Naive thymus-derived CD4-positive, alpha-beta T cell (primary cell): ENCODE data around the gene IL3. TPM values are rescaled to one million over a fixed set of nuclear protein-coding genes. Genes with fewer than 3 reads are reported as not detected.
"Not testable (repeated sequence)": the region's sequence is repeated elsewhere in the genome, so short reads cannot be mapped to it uniquely, and the experiment has no call there.

Experiments
- ATAC-seq: fragments of 150-1000 bp; cut with Tn5 transposase; 2 replicates; pipeline ENCODE4 v1.10.0; 2021; ENCODE audit warnings: mild to moderate bottlenecking, moderate library complexity
- CTCF ChIA-PET: fragments of 350-600 bp; sonication (Branson Sonifier 250); formaldehyde crosslinking; loops from one replicate; lab custom pipeline; 2021; ENCODE audit warnings: antibody characterized with exemption; lab: Charles Lee
- POLR2A ChIA-PET: fragments of 350-600 bp; sonication (Branson Sonifier 250); formaldehyde crosslinking; loops from one replicate; lab custom pipeline; 2021; ENCODE audit warnings: antibody characterized with exemption, inconsistent platforms; lab: Charles Lee
- DNase-seq, 9 donors: peaks; one replicate each; pipeline versions ENCODE4 v3.0.0 to v3.0.0-alpha.2; 2020 to 2022; ENCODE audit warnings: mixed read lengths in 1 of 9
- H3K27ac ChIP-seq: one replicate; pipeline ENCODE4 v1.7.0; 2013; ENCODE audit warnings: mild to moderate bottlenecking, low read depth, low read length, moderate library complexity
- H3K27me3 ChIP-seq, 2 donors: one replicate each; pipeline ENCODE4 v1.7.0; 2013; ENCODE audit warnings: low read length in 2 of 2, mild to moderate bottlenecking in 2 of 2, moderate library complexity in 2 of 2; ENCODE audit not compliant: control insufficient read depth in 2 of 2, insufficient read depth in 2 of 2
- H3K36me3 ChIP-seq, 3 experiments: 1 replicate in 2 of 3; 2 replicates in 1 of 3; pipeline ENCODE4 v1.7.0; 2013; ENCODE audit warnings: low read length in 3 of 3, mild to moderate bottlenecking in 3 of 3, moderate library complexity in 1 of 3; ENCODE audit not compliant: insufficient read depth in 3 of 3, control insufficient read depth in 2 of 3
- H3K4me1 ChIP-seq, 2 donors: one replicate each; pipeline ENCODE4 v1.7.0; 2013; ENCODE audit warnings: low read length in 2 of 2, mild to moderate bottlenecking in 2 of 2, moderate library complexity in 1 of 2; ENCODE audit not compliant: control insufficient read depth in 2 of 2, insufficient read depth in 2 of 2
- H3K4me3 ChIP-seq: 2 replicates; pipeline ENCODE4 v1.7.0; 2013; ENCODE audit warnings: mild to moderate bottlenecking, low read length
- H3K9me3 ChIP-seq, 3 experiments: 1 replicate in 2 of 3; 2 replicates in 1 of 3; pipeline ENCODE4 v1.7.0; 2013; ENCODE audit warnings: low read length in 3 of 3; ENCODE audit not compliant: control insufficient read depth in 2 of 3
- H3K27ac Mint-ChIP-seq, 9 donors: one replicate each; pipeline ENCODE4 v1.8.0; 2020 to 2022; ENCODE audit warnings: mixed read lengths in 9 of 9, mild to moderate bottlenecking in 8 of 9, moderate library complexity in 5 of 9, inconsistent platforms in 2 of 9
- H3K27me3 Mint-ChIP-seq, 5 donors: one replicate each; pipeline ENCODE4 v1.8.0; 2021 to 2022; ENCODE audit warnings: mixed read lengths in 5 of 5, mild to moderate bottlenecking in 1 of 5
- H3K36me3 Mint-ChIP-seq, 5 donors: one replicate each; pipeline ENCODE4 v1.8.0; 2020 to 2022; ENCODE audit warnings: mixed read lengths in 5 of 5, mild to moderate bottlenecking in 3 of 5, inconsistent platforms in 1 of 5
- H3K4me1 Mint-ChIP-seq, 7 donors: one replicate each; pipeline ENCODE4 v1.8.0; 2020 to 2022; ENCODE audit warnings: mixed read lengths in 7 of 7, mild to moderate bottlenecking in 3 of 7, inconsistent platforms in 1 of 7
- H3K4me3 Mint-ChIP-seq, 10 donors: one replicate each; pipeline ENCODE4 v1.8.0; 2020 to 2022; ENCODE audit warnings: mild to moderate bottlenecking in 10 of 10, mixed read lengths in 10 of 10, moderate library complexity in 6 of 10, inconsistent platforms in 2 of 10
- H3K9me3 Mint-ChIP-seq, 11 donors: one replicate each; pipeline ENCODE4 v1.8.0; 2020 to 2022; ENCODE audit warnings: mixed read lengths in 11 of 11, mild to moderate bottlenecking in 4 of 11, inconsistent platforms in 1 of 11, moderate library complexity in 1 of 11
- intact Hi-C, 2 donors: fragments of 100-400 bp; cut with micrococcal nuclease; formaldehyde crosslinking; loops; one replicate each; pipeline ENCODE4 v1.15.1; 2023
- polyA plus RNA-seq, 2 donors: library from polyadenylated mRNA; unstranded; fragments of 300-500 nt; fragmentation: Illumina TruSeq; gene quantifications; one replicate each; pipeline ENCODE4 v1.2.3, GENCODE V29; 2021
- total RNA-seq, 6 experiments: library from RNA in 5 of 6; stranded (reverse) in 5 of 6; gene quantifications; 1 replicate in 5 of 6; 2 replicates in 1 of 6; pipeline ENCODE4 v1.2.3 and lab custom pipeline; 2021 to 2026

Gene IL3
- total and polyA plus RNA-seq, 7 experiments from 2014 or later: 1.3 TPM; not detected in 6

- H3K9me3 Mint-ChIP-seq: peaks cover 0 to 10% (median 0%) of the 10 kb centered on the region in 11 donors
- no peak overlapping the region for H3K27ac ChIP-seq
- intact Hi-C loops: loop anchor here (1.0 to 10.0 kb wide), 11 partner anchors 7 to 849 kb away; partner anchors contain the start of gene FNIP1 (in 1 of the 2)
- no peaks in the 10 kb centered on the region for H3K27me3 ChIP-seq
- peak overlapping the region in 8 of 9 donors; percentile 14 to 86 (median 64) for H3K27ac Mint-ChIP-seq
- H3K4me3 ChIP-seq: no peak overlapping the region
- H3K36me3 ChIP-seq: no peaks in the 10 kb centered on the region
- H3K4me1 Mint-ChIP-seq: peaks cover 41 to 85% (median 51%) of the 10 kb centered on the region in 7 donors
- ChIA-PET POLR2A (no interaction called here), CTCF (interaction anchor here (0.9 kb wide), 1 partner anchor 41 kb away, joined by 6 read pairs; no protein-coding TSS in a partner anchor)
- peak overlapping the region in 7 of 10 donors; percentile 16 to 74 (median 57) for H3K4me3 Mint-ChIP-seq
- DNase-seq (no peak), ATAC-seq (no peak)
- peaks cover 0 to 36% (median 0%) of the 10 kb centered on the region in 5 donors for H3K36me3 Mint-ChIP-seq
- no peaks in the 10 kb centered on the region for H3K27me3 Mint-ChIP-seq
- H3K4me1 ChIP-seq: peaks cover 40 to 67% of the 10 kb centered on the region in 2 donors
- H3K9me3 ChIP-seq: no peaks in the 10 kb centered on the region
These were observed 43.5 kb downstream of the IL3 start for GRCh38 chr5:132103969-132104391.

DNA sequence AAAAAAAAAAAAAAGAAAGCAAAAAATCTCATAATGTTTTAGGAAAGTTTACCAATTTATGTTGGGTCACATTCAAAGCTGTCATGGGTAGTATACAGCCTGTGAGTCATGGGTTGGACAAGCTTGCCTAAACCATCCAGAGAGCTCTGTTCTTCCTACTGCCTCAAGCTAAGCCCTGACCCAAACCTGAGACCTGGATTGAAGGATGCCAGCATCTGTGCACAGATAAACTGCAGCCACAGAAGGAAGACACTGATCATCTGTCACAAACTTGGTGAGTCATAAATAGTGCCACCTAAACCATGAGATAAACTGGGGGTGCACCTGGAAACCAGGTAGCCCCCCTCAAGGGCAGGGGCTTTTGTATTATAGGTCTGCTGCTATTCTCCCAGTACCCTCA is 44.1 kb downstream of the IL3 start:
- H3K9me3 Mint-ChIP-seq: peaks cover 0 to 10% (median 0%) of the 10 kb centered on the region in 11 donors
- Histone ChIP-seq H3K27ac (no peak overlapping the region), H3K27me3 (no peaks in the 10 kb centered on the region), H3K4me1 (peaks cover 40 to 61% of the 10 kb centered on the region in 2 donors), H3K9me3 (no peaks in the 10 kb centered on the region), H3K36me3 (no peaks in the 10 kb centered on the region), H3K4me3 (no peak overlapping the region)
- H3K27me3 Mint-ChIP-seq: no peaks in the 10 kb centered on the region
- ChIA-PET CTCF (interaction anchor here (0.9 kb wide), 1 partner anchor 41 kb away, joined by 6 read pairs; no protein-coding TSS in a partner anchor), POLR2A (interaction anchor here (0.7 kb wide), 1 partner anchor 363 kb away, joined by 7 read pairs; no protein-coding TSS in a partner anchor)
- peaks cover 36 to 81% (median 51%) of the 10 kb centered on the region in 7 donors for H3K4me1 Mint-ChIP-seq
- H3K27ac Mint-ChIP-seq: peak overlapping the region in 2 of 9 donors; percentile 53 to 86
- peak overlapping the region in 1 of 10 donors; percentile 66 for H3K4me3 Mint-ChIP-seq
- no peak for ATAC-seq
- H3K36me3 Mint-ChIP-seq: peaks cover 0 to 34% (median 0%) of the 10 kb centered on the region in 5 donors
- no peak for DNase-seq
- intact Hi-C loops: loop anchor here (5.0 to 10.0 kb wide), 4 partner anchors 70 to 850 kb away; no protein-coding TSS in a partner anchor

GRCh38 chr5:132105688-132106087 is 45.2 kb downstream of the IL3 start:
- no peaks in the 10 kb centered on the region for H3K36me3 ChIP-seq
- ChIA-PET CTCF (interaction anchor here (0.5 kb wide), 1 partner anchor 44 kb away, joined by 4 read pairs; no protein-coding TSS in a partner anchor), POLR2A (no interaction called here)
- intact Hi-C loops: loop anchor here (10.0 kb wide), 3 partner anchors 69 to 851 kb away; no protein-coding TSS in a partner anchor
- DNase-seq: no peak
- Mint-ChIP-seq H3K4me1 (peaks cover 31 to 81% (median 43%) of the 10 kb centered on the region in 7 donors), H3K27me3 (no peaks in the 10 kb centered on the region), H3K27ac (peak overlapping the region in 1 of 9 donors; percentile 86), H3K9me3 (peaks cover 0 to 10% (median 0%) of the 10 kb centered on the region in 11 donors), H3K4me3 (peak overlapping the region in 1 of 10 donors; percentile 42), H3K36me3 (peaks cover 0 to 33% (median 0%) of the 10 kb centered on the region in 5 donors)
- ATAC-seq: no peak
- no peak overlapping the region for H3K4me3 ChIP-seq
- no peak overlapping the region for H3K27ac ChIP-seq
- H3K9me3 ChIP-seq: no peaks in the 10 kb centered on the region
- H3K4me1 ChIP-seq: peaks cover 35 to 57% of the 10 kb centered on the region in 2 donors
- no peaks in the 10 kb centered on the region for H3K27me3 ChIP-seq

- H3K9me3 ChIP-seq, CTCF ChIA-PET, DNase-seq, H3K36me3 ChIP-seq, H3K27me3 ChIP-seq, H3K27me3 Mint-ChIP-seq, H3K4me3 ChIP-seq, POLR2A ChIA-PET, H3K27ac ChIP-seq, ATAC-seq: not testable (repeated sequence)
- peaks cover 7 to 45% of the 10 kb centered on the region in 2 donors for H3K4me1 ChIP-seq
- peaks cover 0 to 45% (median 0%) of the 10 kb centered on the region in 5 donors for H3K36me3 Mint-ChIP-seq
- intact Hi-C loops: loop anchor here (10.0 kb wide), 3 partner anchors 66 to 854 kb away; no protein-coding TSS in a partner anchor
- H3K4me3 Mint-ChIP-seq: peak overlapping the region in 1 of 10 donors; percentile 64
- peak overlapping the region in 1 of 9 donors; percentile 80 for H3K27ac Mint-ChIP-seq
- peaks cover 18 to 76% (median 27%) of the 10 kb centered on the region in 7 donors for H3K4me1 Mint-ChIP-seq
- H3K9me3 Mint-ChIP-seq: peaks cover 0 to 19% (median 4%) of the 10 kb centered on the region in 11 donors
These were observed 48.0 kb downstream of the IL3 start for GRCh38 chr5:132108495-132108894.

DNA sequence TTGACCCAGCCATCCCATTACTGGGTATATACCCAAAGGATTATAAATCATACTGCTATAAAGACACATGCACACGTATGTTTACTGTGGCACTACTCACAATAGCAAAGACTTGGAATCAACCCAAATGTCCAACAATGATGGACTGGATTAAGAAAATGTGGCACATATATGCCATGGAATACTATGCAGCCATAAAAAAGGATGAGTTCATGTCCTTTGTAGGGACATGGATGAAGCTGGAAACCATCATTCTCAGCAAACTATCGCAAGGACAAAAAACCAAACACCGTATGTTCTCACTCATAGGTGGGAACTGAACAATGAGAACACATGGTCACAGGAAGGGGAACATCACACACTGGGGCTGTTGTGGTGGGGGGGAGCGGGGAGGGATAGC is 48.5 kb downstream of the IL3 start:
- H3K27ac ChIP-seq, CTCF ChIA-PET, H3K4me3 ChIP-seq, H3K4me3 Mint-ChIP-seq, H3K36me3 ChIP-seq, H3K27me3 Mint-ChIP-seq, POLR2A ChIA-PET, H3K9me3 ChIP-seq, ATAC-seq, H3K27me3 ChIP-seq, DNase-seq: not testable (repeated sequence)
- Mint-ChIP-seq H3K9me3 (peaks cover 0 to 21% (median 4%) of the 10 kb centered on the region in 11 donors), H3K36me3 (peaks cover 0 to 50% (median 0%) of the 10 kb centered on the region in 5 donors), H3K27ac (peak overlapping the region in 1 of 9 donors; percentile 80), H3K4me1 (peaks cover 15 to 75% (median 23%) of the 10 kb centered on the region in 7 donors)
- intact Hi-C loops: loop anchor here (10.0 kb wide), 3 partner anchors 66 to 854 kb away; no protein-coding TSS in a partner anchor
- peaks cover 3 to 47% of the 10 kb centered on the region in 2 donors for H3K4me1 ChIP-seq

- ChIA-PET CTCF (no interaction called here), POLR2A (interaction anchor here (0.5 kb wide), 1 partner anchor 1011 kb away, joined by 3 read pairs; no protein-coding TSS in a partner anchor)
- DNase-seq (no peak), ATAC-seq (no peak)
- intact Hi-C loops: loop anchor here (10.0 kb wide), 3 partner anchors 65 to 855 kb away; no protein-coding TSS in a partner anchor
- Histone ChIP-seq H3K9me3 (no peaks in the 10 kb centered on the region), H3K27ac (no peak overlapping the region), H3K27me3 (no peaks in the 10 kb centered on the region), H3K4me3 (no peak overlapping the region), H3K36me3 (no peaks in the 10 kb centered on the region), H3K4me1 (peaks cover 0 to 47% of the 10 kb centered on the region in 2 donors)
- peaks cover 0 to 54% (median 0%) of the 10 kb centered on the region in 5 donors for H3K36me3 Mint-ChIP-seq
- peak overlapping the region in 2 of 9 donors; percentile 38 to 81 for H3K27ac Mint-ChIP-seq
- no peaks in the 10 kb centered on the region for H3K27me3 Mint-ChIP-seq
- H3K9me3 Mint-ChIP-seq: peaks cover 0 to 23% (median 4%) of the 10 kb centered on the region in 11 donors
- H3K4me1 Mint-ChIP-seq: peaks cover 10 to 75% (median 17%) of the 10 kb centered on the region in 7 donors
- H3K4me3 Mint-ChIP-seq: peak overlapping the region in 1 of 10 donors; percentile 29
These were observed 49.1 kb downstream of the IL3 start for GRCh38 chr5:132109494-132110053.
